ENCODE data around the gene PKN1. TPM values are rescaled to one million over a fixed set of nuclear protein-coding genes. Genes with fewer than 3 reads are reported as not detected.

Gene PKN1
- total and polyA plus RNA-seq, 2 of the 13 experiments (the other 11 are each of a cell fraction or from before 2014, with no cell fraction given), result 45.7 to 54.5 TPM

DNA sequence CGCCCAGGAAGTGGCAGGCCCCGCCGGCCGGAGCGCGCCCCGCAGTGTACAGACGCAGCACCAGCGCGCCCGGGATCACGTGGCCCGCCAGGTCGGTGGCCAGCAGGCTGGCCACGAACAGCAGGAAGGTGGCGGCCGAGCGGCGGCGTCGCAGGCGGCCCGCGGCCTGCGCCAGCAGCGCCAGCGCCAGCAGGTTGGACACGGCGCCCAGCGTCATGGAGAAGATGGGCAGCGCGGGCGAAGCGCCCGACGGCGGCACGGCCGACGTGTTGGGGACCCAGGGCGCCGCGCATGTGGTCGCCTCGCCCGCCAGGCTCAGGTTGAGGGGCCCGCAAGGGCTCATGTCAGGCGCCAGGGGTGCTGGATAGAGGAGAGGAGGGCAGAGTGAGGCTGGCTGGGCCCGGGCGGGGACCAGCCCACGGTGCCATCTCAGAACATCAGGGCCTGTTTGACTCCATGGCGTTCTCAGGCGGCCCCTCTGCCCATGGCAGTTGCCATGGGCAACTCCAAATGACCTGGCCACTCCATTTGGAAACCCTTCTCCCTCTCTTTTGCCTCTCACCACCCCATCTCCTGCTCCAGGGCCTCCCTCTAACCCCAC lies 41.0 kb downstream of the PKN1 start (continued):
- no peak for TF ChIP-seq ARNTL (CRISPR knock-in tag; IDR thresholded peaks at IDR 0.05)
- no peak for TF ChIP-seq ASH2L (IDR thresholded peaks at IDR 0.05; ENCODE audit: insufficient read length, low read depth, low read length)
- no peak for TF ChIP-seq MATR3 (CRISPR knock-in tag; IDR thresholded peaks at IDR 0.05)
- TF ChIP-seq, protein P1, sequence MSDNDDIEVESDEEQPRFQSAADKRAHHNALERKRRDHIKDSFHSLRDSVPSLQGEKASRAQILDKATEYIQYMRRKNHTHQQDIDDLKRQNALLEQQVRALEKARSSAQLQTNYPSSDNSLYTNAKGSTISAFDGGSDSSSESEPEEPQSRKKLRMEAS (IDR thresholded peaks at IDR 0.05), result no peak
- TF ChIP-seq, protein P2, sequence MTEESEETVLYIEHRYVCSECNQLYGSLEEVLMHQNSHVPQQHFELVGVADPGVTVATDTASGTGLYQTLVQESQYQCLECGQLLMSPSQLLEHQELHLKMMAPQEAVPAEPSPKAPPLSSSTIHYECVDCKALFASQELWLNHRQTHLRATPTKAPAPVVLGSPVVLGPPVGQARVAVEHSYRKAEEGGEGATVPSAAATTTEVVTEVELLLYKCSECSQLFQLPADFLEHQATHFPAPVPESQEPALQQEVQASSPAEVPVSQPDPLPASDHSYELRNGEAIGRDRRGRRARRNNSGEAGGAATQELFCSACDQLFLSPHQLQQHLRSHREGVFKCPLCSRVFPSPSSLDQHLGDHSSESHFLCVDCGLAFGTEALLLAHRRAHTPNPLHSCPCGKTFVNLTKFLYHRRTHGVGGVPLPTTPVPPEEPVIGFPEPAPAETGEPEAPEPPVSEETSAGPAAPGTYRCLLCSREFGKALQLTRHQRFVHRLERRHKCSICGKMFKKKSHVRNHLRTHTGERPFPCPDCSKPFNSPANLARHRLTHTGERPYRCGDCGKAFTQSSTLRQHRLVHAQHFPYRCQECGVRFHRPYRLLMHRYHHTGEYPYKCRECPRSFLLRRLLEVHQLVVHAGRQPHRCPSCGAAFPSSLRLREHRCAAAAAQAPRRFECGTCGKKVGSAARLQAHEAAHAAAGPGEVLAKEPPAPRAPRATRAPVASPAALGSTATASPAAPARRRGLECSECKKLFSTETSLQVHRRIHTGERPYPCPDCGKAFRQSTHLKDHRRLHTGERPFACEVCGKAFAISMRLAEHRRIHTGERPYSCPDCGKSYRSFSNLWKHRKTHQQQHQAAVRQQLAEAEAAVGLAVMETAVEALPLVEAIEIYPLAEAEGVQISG (CRISPR knock-in tag; IDR thresholded peaks at IDR 0.05), result no peak
- no peak for TF ChIP-seq TBP (CRISPR knock-in tag; IDR thresholded peaks at IDR 0.05)
- TF ChIP-seq ZNF205 (CRISPR knock-in tag; IDR thresholded peaks at IDR 0.05), result no peak
- TF ChIP-seq MTF2 (CRISPR knock-in tag; IDR thresholded peaks at IDR 0.05; ENCODE audit: borderline replicate concordance), result no peak
- TF ChIP-seq NPAS2 (CRISPR knock-in tag; IDR thresholded peaks at IDR 0.05; ENCODE audit: borderline replicate concordance), result no peak
- TF ChIP-seq, protein P3, sequence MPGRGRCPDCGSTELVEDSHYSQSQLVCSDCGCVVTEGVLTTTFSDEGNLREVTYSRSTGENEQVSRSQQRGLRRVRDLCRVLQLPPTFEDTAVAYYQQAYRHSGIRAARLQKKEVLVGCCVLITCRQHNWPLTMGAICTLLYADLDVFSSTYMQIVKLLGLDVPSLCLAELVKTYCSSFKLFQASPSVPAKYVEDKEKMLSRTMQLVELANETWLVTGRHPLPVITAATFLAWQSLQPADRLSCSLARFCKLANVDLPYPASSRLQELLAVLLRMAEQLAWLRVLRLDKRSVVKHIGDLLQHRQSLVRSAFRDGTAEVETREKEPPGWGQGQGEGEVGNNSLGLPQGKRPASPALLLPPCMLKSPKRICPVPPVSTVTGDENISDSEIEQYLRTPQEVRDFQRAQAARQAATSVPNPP (CRISPR knock-in tag; IDR thresholded peaks at IDR 0.05), result no peak
- no peak for TF ChIP-seq ZSCAN12 (CRISPR knock-in tag; IDR thresholded peaks at IDR 0.05)
- TF ChIP-seq, protein P4, sequence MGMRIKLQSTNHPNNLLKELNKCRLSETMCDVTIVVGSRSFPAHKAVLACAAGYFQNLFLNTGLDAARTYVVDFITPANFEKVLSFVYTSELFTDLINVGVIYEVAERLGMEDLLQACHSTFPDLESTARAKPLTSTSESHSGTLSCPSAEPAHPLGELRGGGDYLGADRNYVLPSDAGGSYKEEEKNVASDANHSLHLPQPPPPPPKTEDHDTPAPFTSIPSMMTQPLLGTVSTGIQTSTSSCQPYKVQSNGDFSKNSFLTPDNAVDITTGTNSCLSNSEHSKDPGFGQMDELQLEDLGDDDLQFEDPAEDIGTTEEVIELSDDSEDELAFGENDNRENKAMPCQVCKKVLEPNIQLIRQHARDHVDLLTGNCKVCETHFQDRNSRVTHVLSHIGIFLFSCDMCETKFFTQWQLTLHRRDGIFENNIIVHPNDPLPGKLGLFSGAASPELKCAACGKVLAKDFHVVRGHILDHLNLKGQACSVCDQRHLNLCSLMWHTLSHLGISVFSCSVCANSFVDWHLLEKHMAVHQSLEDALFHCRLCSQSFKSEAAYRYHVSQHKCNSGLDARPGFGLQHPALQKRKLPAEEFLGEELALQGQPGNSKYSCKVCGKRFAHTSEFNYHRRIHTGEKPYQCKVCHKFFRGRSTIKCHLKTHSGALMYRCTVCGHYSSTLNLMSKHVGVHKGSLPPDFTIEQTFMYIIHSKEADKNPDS (CRISPR knock-in tag; IDR thresholded peaks at IDR 0.05), result no peak

Measured in HepG2 (cell line).